GM10847 (cell line): Measurements from ENCODE around the gene PTH2.

Source experiments
- POLR2A ChIP-seq: IDR thresholded peaks from 2 replicates; pipeline ENCODE4 v1.6.1; 2011; ENCODE audit not compliant: insufficient read length; ENCODE audit errors: extremely low read depth

PTH2 gene

GRCh38 chr19:49425922-49426592 lies 2.8 kb upstream of the PTH2 start:
- TF ChIP-seq POLR2A: no peak

- TF ChIP-seq POLR2A: no peak
Measured at GRCh38 chr19:49425178-49425577, 1.9 kb upstream of the PTH2 start, which contains the start of gene GFY. Gene GFY (plus strand): TSS chr19:49425388. CDS start chr19:49426431, 1,043 bp downstream.

GRCh38 chr19:49423985-49424303 lies 703 bp upstream of the PTH2 start:
- TF ChIP-seq POLR2A: no peak

- TF ChIP-seq POLR2A: no peak
Measured at GRCh38 chr19:49422407-49423070, 702 bp downstream of the PTH2 start.

GRCh38 chr19:49421878-49422202 lies 1.4 kb downstream of the PTH2 start:
- TF ChIP-seq POLR2A: no peak

- no peak for TF ChIP-seq POLR2A
Measured at GRCh38 chr19:49421039-49421877, 2.0 kb downstream of the PTH2 start.

GRCh38 chr19:49420227-49420626 lies 3.0 kb downstream of the PTH2 start:
- no peak for TF ChIP-seq POLR2A

- TF ChIP-seq POLR2A: no peak
Measured at GRCh38 chr19:49419173-49419572, 4.1 kb downstream of the PTH2 start.

GRCh38 chr19:49418511-49418910 lies 4.7 kb downstream of the PTH2 start:
- TF ChIP-seq POLR2A: no peak

GRCh38 chr19:49417088-49417487 lies 6.2 kb downstream of the PTH2 start:
- TF ChIP-seq POLR2A: no peak

- TF ChIP-seq POLR2A: no peak
Measured at GRCh38 chr19:49415810-49416200, 7.4 kb downstream of the PTH2 start.

- no peak for TF ChIP-seq POLR2A
Measured at GRCh38 chr19:49415102-49415809, 8.0 kb downstream of the PTH2 start.

- TF ChIP-seq POLR2A: no peak
Measured at GRCh38 chr19:49414256-49414655, 9.0 kb downstream of the PTH2 start.

GRCh38 chr19:49413348-49413747 lies 9.9 kb downstream of the PTH2 start:
- TF ChIP-seq POLR2A: no peak

- TF ChIP-seq POLR2A: no peak
Measured at GRCh38 chr19:49411681-49412326, 11.4 kb downstream of the PTH2 start.
